Smooth muscle cell of the brain vasculature (primary cell): ENCODE measurements around the gene CFAP57.
"Not testable (repeated sequence)": the region's sequence is repeated elsewhere in the genome, so short reads cannot be mapped to it uniquely, and the experiment has no call there.

Experiments
- DNase-seq: peaks from one replicate; pipeline ENCODE4 v3.0.0-alpha.2; 2012; ENCODE audit warnings: low read depth, low spot score

Gene CFAP57

GRCh38 chr1:43172527-43172972 lies 420 bp downstream of the CFAP57 start:
- DNase-seq: peak; percentile 54

- no peak for DNase-seq
These were observed 2.7 kb downstream of the CFAP57 start for GRCh38 chr1:43174873-43175272.

GRCh38 chr1:43177691-43178090 lies 5.6 kb downstream of the CFAP57 start:
- DNase-seq: no peak

GRCh38 chr1:43184388-43184787 lies 12.3 kb downstream of the CFAP57 start:
- no peak for DNase-seq

- no peak for DNase-seq
These were observed 12.9 kb downstream of the CFAP57 start for GRCh38 chr1:43184995-43185394.

GRCh38 chr1:43188106-43188505 lies 16.0 kb downstream of the CFAP57 start:
- no peak for DNase-seq

- DNase-seq: no peak
These were observed 22.4 kb downstream of the CFAP57 start for GRCh38 chr1:43194509-43194908.

GRCh38 chr1:43197343-43198127 lies 25.4 kb downstream of the CFAP57 start:
- no peak for DNase-seq

GRCh38 chr1:43199093-43199726 lies 27.1 kb downstream of the CFAP57 start:
- no peak for DNase-seq

GRCh38 chr1:43203859-43204258 lies 31.7 kb downstream of the CFAP57 start:
- DNase-seq: no peak

- DNase-seq: no peak
These were observed 32.3 kb downstream of the CFAP57 start for GRCh38 chr1:43204394-43204793.

GRCh38 chr1:43205671-43206070 lies 33.5 kb downstream of the CFAP57 start:
- DNase-seq: no peak

- DNase-seq: peak; percentile 24
These were observed 34.6 kb downstream of the CFAP57 start for GRCh38 chr1:43206600-43207228.

- no peak for DNase-seq
These were observed 35.2 kb downstream of the CFAP57 start for GRCh38 chr1:43207229-43207853.

GRCh38 chr1:43208277-43208676 lies 36.1 kb downstream of the CFAP57 start:
- DNase-seq: not testable (repeated sequence)

GRCh38 chr1:43214501-43215444 lies 42.6 kb downstream of the CFAP57 start:
- DNase-seq: no peak

GRCh38 chr1:43217747-43218146 lies 45.6 kb downstream of the CFAP57 start:
- no peak for DNase-seq

- DNase-seq: no peak
These were observed 49.0 kb downstream of the CFAP57 start for GRCh38 chr1:43220905-43221778.

GRCh38 chr1:43221797-43222196 lies 49.7 kb downstream of the CFAP57 start:
- DNase-seq: no peak

GRCh38 chr1:43222879-43223278 lies 50.7 kb downstream of the CFAP57 start:
- no peak for DNase-seq
